Right hindlimb (tissue), 1 donor: ENCODE data around the gene CFAP20DC.
"Not testable (repeated sequence)": the region's sequence is repeated elsewhere in the genome, so short reads cannot be mapped to it uniquely, and the experiment has no call there.

ENCODE experiments used
- DNase-seq: peaks from one replicate; pipeline ENCODE4 v3.0.0-alpha.2; 2018

The CFAP20DC gene

GRCh38 chr3:59017617-59017984, 32.2 kb downstream of the CFAP20DC start:
- DNase-seq: no peak

DNA sequence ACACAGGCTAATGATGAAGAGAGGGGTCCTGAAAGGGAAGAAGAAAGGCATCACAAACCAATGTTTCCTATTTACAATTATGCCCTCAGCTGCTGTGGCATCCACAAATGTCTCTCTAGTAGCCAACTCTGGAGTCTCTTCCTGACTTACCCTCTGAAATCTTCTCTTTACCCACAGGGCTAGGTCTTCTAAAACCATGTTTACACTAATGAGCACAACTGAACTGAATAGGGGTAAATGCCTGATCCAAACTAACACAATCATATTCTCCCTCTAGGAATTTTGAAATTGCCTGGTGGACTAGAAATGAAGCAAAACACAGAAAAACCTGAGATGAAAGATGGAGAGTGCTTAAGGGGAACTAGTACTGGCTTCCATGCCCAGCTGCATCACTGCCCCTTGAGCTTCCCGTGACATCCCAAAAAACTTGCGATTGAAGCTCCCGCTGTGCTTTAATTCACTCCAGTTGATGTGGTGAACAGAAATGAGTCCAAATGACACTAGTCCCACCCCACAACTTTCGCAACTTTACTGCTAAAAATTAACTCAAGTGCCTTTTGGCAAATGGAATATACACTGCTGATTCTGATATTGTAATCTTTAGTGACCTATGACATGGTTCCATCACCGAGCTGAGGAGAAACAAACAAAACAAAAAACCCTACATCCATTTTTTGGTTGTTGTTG, 32.8 kb downstream of the CFAP20DC start:
- no peak for DNase-seq

GRCh38 chr3:59013611-59014010, 36.2 kb downstream of the CFAP20DC start:
- no peak for DNase-seq

DNA sequence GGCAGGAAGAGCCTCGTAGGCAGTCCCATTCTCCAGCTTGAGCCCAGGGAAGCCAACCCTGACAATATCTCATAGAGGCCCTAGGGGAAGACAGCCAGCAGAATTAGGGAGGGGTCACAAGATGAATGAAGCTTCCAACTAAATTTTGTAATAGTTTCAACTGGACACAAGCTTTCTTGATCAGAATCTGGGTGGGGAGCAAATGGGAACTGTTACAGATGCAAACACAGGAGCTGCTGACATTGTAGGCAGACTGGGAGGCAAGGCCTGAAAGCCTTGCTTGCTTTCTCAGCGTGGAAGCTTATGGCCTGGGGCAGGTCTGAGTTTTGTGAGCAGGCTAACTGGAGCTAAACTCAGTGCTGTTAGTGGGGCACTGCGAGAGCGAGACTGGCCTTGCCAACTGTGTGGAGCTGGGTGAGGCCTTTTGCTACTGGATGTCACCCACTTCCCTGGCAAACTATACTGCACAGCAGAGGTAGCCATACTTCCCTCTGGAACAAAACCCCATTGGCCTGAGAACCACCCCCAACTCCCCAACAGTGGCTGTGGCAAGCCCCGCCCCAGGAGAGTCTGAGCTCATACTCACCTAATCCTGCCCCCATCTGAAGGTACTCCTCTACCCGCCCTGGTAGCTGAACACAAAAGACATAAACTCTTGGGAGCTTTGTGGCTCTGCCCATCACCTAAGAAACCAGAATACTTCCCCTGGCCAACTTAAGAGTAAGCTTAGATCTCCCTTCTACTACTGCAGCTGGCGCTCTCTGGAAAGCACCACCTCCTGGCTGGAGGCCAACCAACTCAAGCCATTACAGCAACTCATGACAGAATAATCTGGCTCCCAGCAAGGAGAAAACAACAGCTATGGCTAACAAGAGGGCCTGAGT, 42.9 kb downstream of the CFAP20DC start:
- DNase-seq: peak; percentile 48

DNA sequence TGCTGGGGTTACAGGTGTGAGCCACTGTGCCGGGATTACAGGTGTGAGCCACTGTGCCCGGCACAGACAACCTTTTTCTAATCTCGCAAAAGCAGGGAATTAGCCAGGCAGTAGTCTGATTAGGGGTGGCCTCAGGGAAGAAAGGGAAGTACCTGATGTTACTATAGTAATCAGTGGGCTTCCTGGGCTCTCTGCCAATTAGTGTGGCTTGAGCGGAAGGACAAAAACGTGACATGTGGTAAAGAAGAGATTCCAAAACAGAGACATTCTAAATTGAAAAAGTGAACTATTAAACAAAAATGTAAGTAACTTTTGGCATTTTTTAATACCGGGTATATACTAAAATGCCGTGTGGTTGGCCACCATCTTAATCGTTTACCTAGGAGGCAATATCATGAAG, 48.1 kb downstream of the CFAP20DC start:
- DNase-seq: no peak

GRCh38 chr3:58999774-59000160, 50.1 kb downstream of the CFAP20DC start:
- no peak for DNase-seq

- no peak for DNase-seq
These were observed 50.6 kb downstream of the CFAP20DC start for GRCh38 chr3:58999134-58999773.

GRCh38 chr3:58998476-58999117, 51.2 kb downstream of the CFAP20DC start:
- DNase-seq: no peak

DNA sequence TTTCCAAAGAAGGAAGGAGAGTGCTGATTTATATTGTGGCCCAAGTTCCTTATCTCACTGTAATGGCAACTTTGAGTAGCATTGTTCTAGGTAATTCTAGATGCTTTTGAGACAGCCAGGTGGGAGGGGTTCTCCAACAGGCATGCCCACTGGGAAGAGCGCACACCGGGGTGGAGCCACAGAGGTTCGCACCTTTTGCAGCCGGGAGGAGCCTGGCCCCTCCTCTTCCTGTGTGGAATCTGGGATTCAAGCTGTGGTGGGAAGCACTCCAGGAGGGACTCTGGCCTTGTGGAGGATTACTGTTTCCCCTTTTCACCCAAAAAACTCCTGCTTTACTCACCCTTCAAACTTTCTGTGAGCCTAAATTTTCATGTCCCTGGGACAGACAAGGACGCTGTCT, 53.1 kb downstream of the CFAP20DC start:
- no peak for DNase-seq

- peak; percentile 35 for DNase-seq
These were observed 55.0 kb downstream of the CFAP20DC start for GRCh38 chr3:58994746-58995330.

GRCh38 chr3:58993547-58993946, 56.3 kb downstream of the CFAP20DC start:
- no peak for DNase-seq

DNA sequence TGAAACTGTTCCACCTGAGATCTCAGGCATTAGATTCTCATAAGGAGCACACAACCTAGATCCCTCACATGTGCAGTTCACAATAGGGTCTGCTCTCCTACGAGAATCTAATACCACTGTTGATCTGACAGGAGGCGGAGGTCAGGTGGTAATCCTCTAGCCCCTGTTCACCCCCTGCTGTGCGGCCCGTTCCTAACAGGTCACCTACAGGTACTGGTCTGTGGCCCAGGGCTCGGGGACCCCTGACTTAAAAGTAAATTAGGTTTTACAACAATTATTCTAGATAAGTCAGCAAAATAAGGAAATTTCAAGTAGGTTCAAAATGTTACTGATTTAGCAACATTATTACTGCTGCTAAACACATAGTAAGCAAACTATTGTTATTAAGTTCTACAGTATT, 58.2 kb downstream of the CFAP20DC start:
- DNase-seq: no peak

DNA sequence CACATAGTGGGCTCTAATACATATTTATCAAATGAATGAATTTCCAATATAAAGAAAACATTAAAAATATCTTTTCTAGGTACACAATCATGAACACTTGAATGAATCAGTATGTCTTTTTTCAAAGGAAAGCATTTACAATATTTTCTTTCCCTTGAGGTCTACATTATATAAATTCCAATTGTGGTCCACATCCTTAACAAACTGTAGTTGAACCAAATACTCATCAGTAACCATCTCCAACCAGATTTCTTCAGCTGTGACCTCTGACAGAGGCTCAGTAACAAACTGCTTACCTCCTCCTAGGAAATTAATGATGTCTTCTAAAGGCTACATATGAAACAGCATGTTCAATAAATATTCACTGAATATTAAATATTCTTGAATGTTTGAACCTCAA, 58.8 kb downstream of the CFAP20DC start:
- no peak for DNase-seq

DNA sequence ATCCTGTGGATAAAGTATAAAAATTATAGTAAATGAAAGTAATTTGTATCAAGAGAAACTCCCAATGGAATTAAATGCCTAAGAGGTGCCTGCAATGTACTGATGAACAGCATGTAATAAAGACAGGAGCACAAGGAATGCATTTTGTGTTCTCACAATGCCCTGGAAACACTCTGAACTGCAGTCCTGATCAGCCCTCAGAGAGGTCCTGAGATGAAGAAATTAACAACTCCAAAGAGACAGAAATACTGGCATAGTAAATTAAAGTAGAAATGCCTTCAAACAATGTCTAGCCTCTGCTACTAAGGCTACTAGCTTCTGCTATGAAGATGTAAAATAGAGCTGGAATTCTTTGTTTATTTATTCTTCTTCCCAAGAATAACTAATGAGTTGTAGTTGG, 59.9 kb downstream of the CFAP20DC start:
- no peak for DNase-seq

GRCh38 chr3:58989163-58989562, 60.7 kb downstream of the CFAP20DC start:
- DNase-seq: no peak

- DNase-seq: no peak
These were observed 61.8 kb downstream of the CFAP20DC start for GRCh38 chr3:58988041-58988440.

- no peak for DNase-seq
These were observed 63.2 kb downstream of the CFAP20DC start for GRCh38 chr3:58986654-58987053.

DNA sequence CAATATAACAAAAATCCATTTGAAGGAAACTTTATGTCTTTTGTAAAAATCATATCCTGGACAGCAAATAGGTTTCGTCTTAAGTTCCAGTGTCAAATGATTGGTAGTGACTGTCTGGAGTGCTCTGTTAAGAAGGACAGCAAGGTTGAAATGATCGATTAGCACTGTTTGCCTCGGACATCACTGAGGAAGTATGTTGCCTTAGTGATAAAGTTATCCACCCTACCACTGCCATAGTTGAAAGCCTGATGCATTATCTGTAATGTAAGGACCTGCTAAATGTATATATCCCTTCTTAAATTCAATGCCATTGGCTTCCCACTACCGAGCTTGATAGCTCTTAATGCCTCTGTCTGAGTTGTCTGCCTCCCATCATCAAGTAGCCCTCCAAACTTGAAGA, 70.0 kb downstream of the CFAP20DC start:
- DNase-seq: no peak

DNA sequence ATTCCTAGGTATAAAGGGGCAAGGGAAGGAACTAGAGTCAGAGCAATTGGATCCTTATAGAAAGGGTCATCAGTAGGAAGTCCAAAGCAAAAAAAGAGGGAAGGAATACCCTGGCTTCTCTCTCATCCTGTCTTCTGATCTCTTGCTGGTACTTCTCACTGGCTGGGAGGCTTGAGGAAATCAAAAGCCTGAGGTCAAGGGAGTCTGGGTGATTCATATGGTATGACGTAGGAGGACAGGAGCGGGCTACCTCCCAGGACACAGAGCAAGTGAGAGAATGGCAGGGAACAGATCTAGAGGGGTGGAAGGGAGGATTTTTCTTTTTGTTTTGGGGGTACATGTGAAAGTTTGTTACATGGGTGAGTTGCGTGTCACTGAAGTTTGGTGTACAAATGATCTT, 76.0 kb downstream of the CFAP20DC start:
- no peak for DNase-seq

GRCh38 chr3:58967866-58968265, 82.0 kb downstream of the CFAP20DC start:
- DNase-seq: not testable (repeated sequence)

GRCh38 chr3:58965865-58966264, 84.0 kb downstream of the CFAP20DC start:
- DNase-seq: no peak

DNA sequence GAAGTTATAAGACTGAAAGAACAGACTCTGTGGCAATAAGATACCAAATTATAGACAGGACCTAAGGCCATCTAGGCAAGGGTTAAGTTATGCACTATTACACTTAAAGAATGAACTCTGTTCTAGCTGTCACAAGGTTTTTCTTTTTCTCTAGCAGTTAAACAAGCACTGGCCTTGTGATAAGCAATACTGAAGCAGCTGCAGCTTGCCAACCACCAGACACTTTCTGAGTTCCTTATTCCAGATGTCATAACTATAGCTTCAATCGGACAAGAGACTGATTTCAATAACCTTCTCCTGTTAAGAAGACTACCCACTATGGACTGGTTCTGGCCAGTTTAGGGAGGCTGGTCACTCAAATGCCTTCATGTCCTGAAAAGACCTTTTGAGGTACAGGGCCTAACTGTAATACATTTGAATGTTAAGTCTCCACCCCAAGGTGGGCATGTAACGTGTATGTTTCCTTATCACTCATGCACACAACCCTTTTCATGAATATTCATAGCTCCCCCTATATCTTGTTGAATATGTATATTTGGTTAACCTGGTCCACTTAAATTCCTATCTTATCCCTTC, 85.8 kb downstream of the CFAP20DC start:
- DNase-seq: no peak

- no peak for DNase-seq
These were observed 87.0 kb downstream of the CFAP20DC start for GRCh38 chr3:58962816-58963215.
